Erythroblast (primary cell): ENCODE data around the gene HTR2C.

Source experiments
- GATA1 ChIP-seq: IDR thresholded peaks from 2 replicates; pipeline ENCODE4 v1.6.1; 2011; ENCODE audit warnings: low read depth, mild to moderate bottlenecking, control low read depth, low read length, moderate library complexity
- POLR2A ChIP-seq: IDR thresholded peaks from 2 replicates; pipeline ENCODE4 v1.6.1; 2011; ENCODE audit warnings: mild to moderate bottlenecking, low read length

DNA sequence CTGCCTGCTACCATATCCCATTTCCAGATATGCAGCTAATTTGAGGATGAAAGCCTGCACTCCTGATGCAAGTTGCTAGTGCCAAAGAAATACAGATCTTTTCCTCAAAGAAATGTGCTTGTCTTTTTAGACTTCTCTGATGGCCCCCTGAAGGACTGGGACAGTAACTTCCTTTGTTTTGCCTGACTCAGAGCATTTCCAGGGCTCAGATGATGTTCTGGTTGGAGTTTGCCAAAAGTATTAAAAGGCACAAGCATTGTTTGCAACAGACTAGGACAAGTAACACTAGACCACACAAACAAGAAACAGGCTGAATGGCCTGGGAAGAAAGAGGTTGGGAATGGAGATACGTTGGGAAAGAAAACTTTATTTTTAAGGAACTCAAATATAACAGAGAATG is 258.3 kb downstream of the HTR2C start:
- TF ChIP-seq POLR2A (no peak), GATA1 (no peak)
